ENCODE data around the gene SOBP.

The SOBP gene

GRCh38 chr6:107695061-107695720 is 205.3 kb downstream of the SOBP start:
- peak; percentile 63 for DNase-seq (ENCODE audit: low read depth)
- no peak for TF ChIP-seq CTCF (conservative IDR thresholded peaks at IDR 0.05; ENCODE audit: control insufficient read depth, insufficient read depth, low read depth, low read length)
- H3K4me3 ChIP-seq (ENCODE audit: control insufficient read depth, low read depth, low read length), result no peak overlapping the region

- H3K4me3 ChIP-seq (ENCODE audit: control insufficient read depth, low read depth, low read length), result no peak overlapping the region
- peak; percentile 68 for DNase-seq (ENCODE audit: low read depth)
Observed at GRCh38 chr6:107697682-107698081, 207.8 kb downstream of the SOBP start.

GRCh38 chr6:107698146-107698545 is 208.2 kb downstream of the SOBP start:
- TF ChIP-seq CTCF (conservative IDR thresholded peaks at IDR 0.05; ENCODE audit: control insufficient read depth, insufficient read depth, low read depth, low read length), result no peak
- no peak overlapping the region for H3K4me3 ChIP-seq (ENCODE audit: control insufficient read depth, low read depth, low read length)
- DNase-seq (ENCODE audit: low read depth), result peak; percentile 96

More at GRCh38 chr6:107697682-107698081, 207.8 kb downstream of the SOBP start:
- TF ChIP-seq CTCF (conservative IDR thresholded peaks at IDR 0.05; ENCODE audit: control insufficient read depth, insufficient read depth, low read depth, low read length), result no peak

- no peak overlapping the region for H3K4me3 ChIP-seq (ENCODE audit: control insufficient read depth, low read depth, low read length)
- no peak for TF ChIP-seq CTCF (conservative IDR thresholded peaks at IDR 0.05; ENCODE audit: control insufficient read depth, insufficient read depth, low read depth, low read length)
- peak; percentile 70 for DNase-seq (ENCODE audit: low read depth)
Observed at GRCh38 chr6:107699254-107699653, 209.3 kb downstream of the SOBP start.

GRCh38 chr6:107699697-107700325 is 209.9 kb downstream of the SOBP start:
- H3K4me3 ChIP-seq (ENCODE audit: control insufficient read depth, low read depth, low read length), result no peak overlapping the region
- no peak for DNase-seq (ENCODE audit: low read depth)
- no peak for TF ChIP-seq CTCF (conservative IDR thresholded peaks at IDR 0.05; ENCODE audit: control insufficient read depth, insufficient read depth, low read depth, low read length)

GRCh38 chr6:107703606-107704005 is 213.7 kb downstream of the SOBP start:
- H3K4me3 ChIP-seq (ENCODE audit: control insufficient read depth, low read depth, low read length), result no peak overlapping the region
- no peak for DNase-seq (ENCODE audit: low read depth)
- no peak for TF ChIP-seq CTCF (conservative IDR thresholded peaks at IDR 0.05; ENCODE audit: control insufficient read depth, insufficient read depth, low read depth, low read length)
